IMR-90 (cell line): ENCODE measurements around the gene TRIM47. TPM values are rescaled to one million over a fixed set of nuclear protein-coding genes. Genes with fewer than 3 reads are reported as not detected.

Experiments
- ATAC-seq: fragments of 200-7000 bp; cut with Tn5 transposase; 2 replicates; pipeline ENCODE4 v1.9.1; 2020; ENCODE audit warnings: low read depth, mild to moderate bottlenecking, moderate library complexity
- BruUV-seq: library from RNA; stranded (reverse); fragments of 400-500 nt; replicated peaks from 2 replicates; lab custom pipeline; 2021; lab: Mats Ljungman, UMichigan
- CTCF ChIA-PET: fragments of 300-600 bp; formaldehyde crosslinking; extraction: SDS; loops from one replicate; lab custom pipeline; 2021; ENCODE audit warnings: antibody characterized with exemption; lab: Yijun Ruan, JAX
- POLR2A ChIA-PET: fragments of 300-600 bp; sonication (Branson Sonifier 250); formaldehyde crosslinking; loops from one replicate; lab custom pipeline; 2022; ENCODE audit warnings: antibody characterized with exemption; ENCODE audit not compliant: unreplicated experiment; lab: Charles Lee
- DNase-seq: peaks from one replicate; pipeline ENCODE4 v3.0.0; 2013
- H2AFZ ChIP-seq: replicated peaks from 2 replicates; pipeline ENCODE3; 2013; ENCODE audit warnings: low read length, mild to moderate bottlenecking; ENCODE audit not compliant: poor library complexity
- H2AK5ac ChIP-seq: 2 replicates; pipeline ENCODE4 v1.6.1; 2013; ENCODE audit warnings: low read depth, low read length, inconsistent platforms
- H2AK9ac ChIP-seq: replicated peaks from 2 replicates; pipeline ENCODE3; 2013; ENCODE audit warnings: mild to moderate bottlenecking, low read depth, low read length, moderate library complexity; ENCODE audit not compliant: poor library complexity
- H2BK120ac ChIP-seq: 2 replicates; pipeline ENCODE4 v1.6.1; 2013; ENCODE audit warnings: low read depth, low read length, inconsistent platforms
- H2BK15ac ChIP-seq: 3 replicates; pipeline ENCODE4 v1.6.1; 2013; ENCODE audit warnings: low read depth, low read length, inconsistent platforms
- H2BK20ac ChIP-seq: 2 replicates; pipeline ENCODE4 v1.6.1; 2013; ENCODE audit warnings: low read depth, mild to moderate bottlenecking, inconsistent platforms, low read length, moderate library complexity
- H2BK5ac ChIP-seq: 2 replicates; pipeline ENCODE4 v1.6.1; 2013; ENCODE audit warnings: mild to moderate bottlenecking, low read depth, low read length, inconsistent platforms; ENCODE audit not compliant: poor library complexity, severe bottlenecking
- H3K14ac ChIP-seq: replicated peaks from 2 replicates; pipeline ENCODE4 v1.6.1; 2013; ENCODE audit warnings: low read depth, low read length, inconsistent platforms
- H3K18ac ChIP-seq: 2 replicates; pipeline ENCODE4 v1.6.1; 2013; ENCODE audit warnings: low read depth, low read length, control low read depth
- H3K23ac ChIP-seq: 2 replicates; pipeline ENCODE4 v1.6.1; 2013; ENCODE audit warnings: low read depth, low read length, inconsistent platforms
- H3K27ac ChIP-seq: 2 replicates; pipeline ENCODE4 v1.5.1; 2013; ENCODE audit warnings: mild to moderate bottlenecking, control low read depth, low read length; ENCODE audit not compliant: insufficient read depth
- H3K27me3 ChIP-seq: 2 replicates; pipeline ENCODE4 v1.6.1; 2013; ENCODE audit warnings: low read length; ENCODE audit not compliant: control insufficient read depth, insufficient read depth
- H3K36me3 ChIP-seq: 2 replicates; pipeline ENCODE4 v1.6.1; 2013; ENCODE audit warnings: low read length, mixed read lengths; ENCODE audit not compliant: control insufficient read depth, insufficient read depth
- H3K4ac ChIP-seq: 2 replicates; pipeline ENCODE4 v1.6.1; 2013; ENCODE audit warnings: low read depth, low read length, inconsistent platforms
- H3K4me1 ChIP-seq: 2 replicates; pipeline ENCODE4 v1.6.1; 2013; ENCODE audit warnings: low read length, mixed read lengths; ENCODE audit not compliant: control insufficient read depth, insufficient read depth
- H3K4me2 ChIP-seq: 2 replicates; pipeline ENCODE4 v1.6.1; 2013; ENCODE audit warnings: low read depth, mild to moderate bottlenecking, control low read depth, low read length, moderate library complexity
- H3K4me3 ChIP-seq: 2 replicates; pipeline ENCODE4 v1.5.1; 2013; ENCODE audit warnings: low read depth, mild to moderate bottlenecking, control low read depth, low read length, moderate library complexity; ENCODE audit not compliant: insufficient read depth
- H3K56ac ChIP-seq: 2 replicates; pipeline ENCODE4 v1.6.1; 2013; ENCODE audit warnings: low read length, inconsistent platforms; ENCODE audit not compliant: insufficient read depth; ENCODE audit errors: extremely low read depth
- H3K79me1 ChIP-seq, 2 experiments: 2 replicates each; pipeline ENCODE4 v1.6.1; 2013; ENCODE audit warnings: low read length in 2 of 2, inconsistent platforms in 1 of 2, low read depth in 1 of 2
- H3K9ac ChIP-seq: 2 replicates; pipeline ENCODE4 v1.6.1; 2013; ENCODE audit warnings: low read depth, low read length, control low read depth
- H3K9me1 ChIP-seq: 2 replicates; pipeline ENCODE4 v1.6.1; 2013; ENCODE audit warnings: low read length, inconsistent platforms; ENCODE audit not compliant: insufficient read depth
- H3K9me3 ChIP-seq: 2 replicates; pipeline ENCODE4 v1.6.1; 2013; ENCODE audit warnings: low read length; ENCODE audit not compliant: control insufficient read depth, insufficient read depth
- H4K20me1 ChIP-seq: 2 replicates; pipeline ENCODE4 v1.6.1; 2013; ENCODE audit warnings: low read length, inconsistent platforms; ENCODE audit not compliant: insufficient read depth
- H4K5ac ChIP-seq: 2 replicates; pipeline ENCODE4 v1.6.1; 2013; ENCODE audit warnings: mild to moderate bottlenecking, low read depth, low read length, control low read depth
- H4K8ac ChIP-seq, 2 experiments: 2 replicates each; pipeline ENCODE4 v1.6.1; 2013; ENCODE audit warnings: low read depth in 2 of 2, low read length in 2 of 2, control low read depth in 1 of 2, inconsistent platforms in 1 of 2
- H4K91ac ChIP-seq: 2 replicates; pipeline ENCODE4 v1.6.1; 2013; ENCODE audit warnings: low read depth, low read length, inconsistent platforms; ENCODE audit not compliant: insufficient read depth
- BHLHE40 ChIP-seq: fragments of 150-350 bp; IDR thresholded peaks from 2 replicates; pipeline ENCODE4 v1.6.1; 2016; ENCODE audit warnings: mild to moderate bottlenecking, low read depth, low read length
- CEBPB ChIP-seq: IDR thresholded peaks from 2 replicates; pipeline ENCODE4 v1.6.1; 2012; ENCODE audit warnings: low read depth, low read length, improper control_type of control experiment
- CHD1 ChIP-seq: IDR thresholded peaks from 2 replicates; pipeline ENCODE4 v1.6.1; 2012; ENCODE audit warnings: low read depth, low read length, improper control_type of control experiment
- CTCF ChIP-seq: conservative IDR thresholded peaks from 2 replicates; pipeline ENCODE4 v1.5.1; 2012; ENCODE audit warnings: mild to moderate bottlenecking, low read depth, low read length, improper control_type of control experiment
- FOS ChIP-seq: fragments of 150-350 bp; IDR thresholded peaks from 2 replicates; pipeline ENCODE4 v1.6.1; 2016; ENCODE audit warnings: low read depth, low read length
- MAFK ChIP-seq: IDR thresholded peaks from 2 replicates; pipeline ENCODE4 v1.6.1; 2012; ENCODE audit warnings: low read depth, low read length, improper control_type of control experiment
- MAZ ChIP-seq: IDR thresholded peaks from 2 replicates; pipeline ENCODE4 v1.6.1; 2012; ENCODE audit warnings: low read depth, mild to moderate bottlenecking, low read length, improper control_type of control experiment, moderate library complexity, borderline replicate concordance
- MXI1 ChIP-seq: IDR thresholded peaks from 2 replicates; pipeline ENCODE4 v1.6.1; 2012; ENCODE audit warnings: low read depth, mild to moderate bottlenecking, low read length, moderate library complexity, borderline replicate concordance
- NFE2L2 ChIP-seq: fragments of 150-350 bp; IDR thresholded peaks from 2 replicates; pipeline ENCODE4 v1.6.1; 2016; ENCODE audit warnings: low read depth, mild to moderate bottlenecking, low read length
- POLR2A ChIP-seq: IDR thresholded peaks from 2 replicates; pipeline ENCODE4 v1.6.1; 2012; ENCODE audit warnings: mild to moderate bottlenecking, low read depth, low read length
- RAD21 ChIP-seq: IDR thresholded peaks from 2 replicates; pipeline ENCODE4 v1.6.1; 2012; ENCODE audit warnings: low read length, improper control_type of control experiment
- RCOR1 ChIP-seq: IDR thresholded peaks from 2 replicates; pipeline ENCODE4 v1.6.1; 2012; ENCODE audit warnings: mild to moderate bottlenecking, low read length, improper control_type of control experiment; ENCODE audit not compliant: insufficient replicate concordance
- RFX5 ChIP-seq: IDR thresholded peaks from 2 replicates; pipeline ENCODE4 v1.8.0; 2012; ENCODE audit warnings: low read depth, mild to moderate bottlenecking, low read length, moderate library complexity
- SMC3 ChIP-seq: fragments of 150-350 bp; IDR thresholded peaks from 2 replicates; pipeline ENCODE4 v1.6.1; 2016; ENCODE audit warnings: low read depth, mild to moderate bottlenecking, antibody characterized with exemption, low read length, moderate library complexity
- USF2 ChIP-seq: fragments of 150-350 bp; IDR thresholded peaks from 2 replicates; pipeline ENCODE4 v1.6.1; 2017; ENCODE audit warnings: mild to moderate bottlenecking, antibody characterized with exemption, low read length, low read depth
- WGBS, 2 experiments: methylation state at CpG; one replicate each; pipeline versions ENCODE4 v1.1.5 to v1.1.7; 2013; ENCODE audit warnings: missing lambda C conversion rate in 2 of 2; ENCODE audit not compliant: insufficient read length in 1 of 2; ENCODE audit errors: extremely low coverage in 2 of 2; 5-methylcytosine and 5-hydroxymethylcytosine counted together
- dilution Hi-C: fragments of 300-500 bp; cut with HindIII; formaldehyde crosslinking; loops from one replicate; pipeline ENCODE4 v1.14.3; 2018; ENCODE audit warnings: low sequenced_read_pairs; ENCODE audit not compliant: unreplicated experiment
- in situ Hi-C: fragments of 300-500 bp; cut with MboI; formaldehyde crosslinking; loops from 3 replicates; pipeline ENCODE4 v1.14.3; 2019; ENCODE audit warnings: low sequenced_read_pairs, inconsistent platforms, mixed read lengths
- intact Hi-C: fragments of 100-400 bp; cut with micrococcal nuclease; formaldehyde crosslinking; loops from 2 replicates; pipeline ENCODE4 v1.10.0; 2022
- polyA plus RNA-seq, 3 experiments: library from polyadenylated mRNA; depleted of rRNA; stranded (reverse); fragments of >200 nt; gene quantifications; 2 replicates each; pipeline ENCODE4 v1.2.3, GENCODE V29; 2012; ENCODE audit warnings: low replicate concordance in 1 of 3
- total RNA-seq: library from RNA; depleted of rRNA; stranded (reverse); fragments of >200 nt; gene quantifications from 2 replicates; pipeline ENCODE4 v1.2.3, GENCODE V29; 2012
- TF ChIP-seq, protein P1 (sequence below): fragments of 150-350 bp; IDR thresholded peaks from 2 replicates; pipeline ENCODE4 v1.6.1; 2016; ENCODE audit warnings: low read depth, mild to moderate bottlenecking, low read length, moderate library complexity, borderline replicate concordance

Gene TRIM47
- total and polyA plus RNA-seq, 2 of the 4 experiments (the other 2 are of a cell fraction), result 1.4 to 7.5 TPM

DNA sequence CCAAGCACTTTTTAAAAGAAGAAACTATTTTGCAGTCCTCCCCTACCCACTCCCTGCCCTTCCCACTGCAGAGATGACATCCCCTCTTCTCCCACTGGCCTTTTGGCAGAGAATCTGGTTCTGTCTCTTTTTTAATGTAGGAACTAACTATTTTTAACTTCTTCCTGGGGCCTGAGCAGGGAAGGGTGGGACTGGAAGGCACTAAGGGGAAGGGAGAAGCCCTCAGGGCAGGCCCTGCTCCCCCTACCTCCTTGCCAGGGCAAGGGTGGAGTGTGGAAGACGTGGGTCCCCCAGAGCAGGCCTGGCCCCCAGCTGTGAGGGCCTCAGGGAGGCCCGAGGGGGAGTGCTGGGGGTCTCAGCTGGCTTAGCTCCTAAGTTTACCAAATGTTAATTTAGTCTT is 53.7 kb downstream of the TRIM47 start:
- no peak overlapping the region for H2AK5ac ChIP-seq
- TF ChIP-seq FOS, result no peak
- no peak for TF ChIP-seq POLR2A
- TF ChIP-seq RFX5, result no peak
- TF ChIP-seq CEBPB, result no peak
- TF ChIP-seq CTCF, result no peak
- TF ChIP-seq, protein P1, sequence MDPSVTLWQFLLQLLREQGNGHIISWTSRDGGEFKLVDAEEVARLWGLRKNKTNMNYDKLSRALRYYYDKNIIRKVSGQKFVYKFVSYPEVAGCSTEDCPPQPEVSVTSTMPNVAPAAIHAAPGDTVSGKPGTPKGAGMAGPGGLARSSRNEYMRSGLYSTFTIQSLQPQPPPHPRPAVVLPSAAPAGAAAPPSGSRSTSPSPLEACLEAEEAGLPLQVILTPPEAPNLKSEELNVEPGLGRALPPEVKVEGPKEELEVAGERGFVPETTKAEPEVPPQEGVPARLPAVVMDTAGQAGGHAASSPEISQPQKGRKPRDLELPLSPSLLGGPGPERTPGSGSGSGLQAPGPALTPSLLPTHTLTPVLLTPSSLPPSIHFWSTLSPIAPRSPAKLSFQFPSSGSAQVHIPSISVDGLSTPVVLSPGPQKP, result no peak
- no peak for TF ChIP-seq USF2
- TF ChIP-seq MXI1, result no peak
- TF ChIP-seq RAD21, result no peak
- TF ChIP-seq CHD1, result no peak
- TF ChIP-seq MAZ, result no peak
- TF ChIP-seq MAFK, result no peak
- TF ChIP-seq SMC3, result no peak
- no peak for TF ChIP-seq BHLHE40
- TF ChIP-seq NFE2L2, result no peak
- TF ChIP-seq RCOR1, result no peak
- no peak overlapping the region for H3K23ac ChIP-seq
- dilution Hi-C loops, result no loop called here
- no peak overlapping the region for H3K56ac ChIP-seq
- no peak overlapping the region for H2BK20ac ChIP-seq
- POLR2A ChIA-PET, result no interaction called here
- intact Hi-C loops, result loop anchor here (5.0 kb wide), 1 partner anchor 42 kb away; the partner anchor contains the start of gene UNK
- H3K27ac ChIP-seq, result no peak overlapping the region
- H3K18ac ChIP-seq, result no peak overlapping the region
- CTCF ChIA-PET, result no interaction called here
- no peaks in the 10 kb centered on the region; the same call in 1 of the 2 replicates for H3K4me1 ChIP-seq
- no peaks in the 10 kb centered on the region for H4K20me1 ChIP-seq
- no peak overlapping the region for H3K4me3 ChIP-seq
- no peak overlapping the region for H4K8ac ChIP-seq
- H3K9ac ChIP-seq, result no peak overlapping the region
- H4K91ac ChIP-seq, result no peak overlapping the region
- no TSS peak for BruUV-seq
- WGBS, 2 experiments, result no CpG with 5 or more reads among the region's 2 CpGs
- H2BK15ac ChIP-seq, result no peak overlapping the region
- H3K36me3 ChIP-seq, result peaks cover 43% of the 10 kb centered on the region
- H4K5ac ChIP-seq, result no peak overlapping the region
- H3K4me2 ChIP-seq, result no peak overlapping the region
- H3K4ac ChIP-seq, result no peak overlapping the region
- H2BK5ac ChIP-seq, result no peak overlapping the region
- H2BK120ac ChIP-seq, result no peak overlapping the region
- H3K79me1 ChIP-seq, result no peaks in the 10 kb centered on the region
- no peak for ATAC-seq
- no peaks in the 10 kb centered on the region for H3K9me3 ChIP-seq
- no peak for DNase-seq
- no peak overlapping the region for H3K14ac ChIP-seq
- H3K9me1 ChIP-seq, result no peaks in the 10 kb centered on the region
- H2AK9ac ChIP-seq, result no peak overlapping the region
- in situ Hi-C loops, result no loop called here
- no peak overlapping the region for H2AFZ ChIP-seq
- no peaks in the 10 kb centered on the region for H3K27me3 ChIP-seq
